ENCODE results near the gene TTPAL. TPM values are rescaled to one million over a fixed set of nuclear protein-coding genes. Genes with fewer than 3 reads are reported as not detected.

The TTPAL gene
- total RNA-seq, 2 experiments from 2014 or later: 5.6 to 18.8 TPM

DNA sequence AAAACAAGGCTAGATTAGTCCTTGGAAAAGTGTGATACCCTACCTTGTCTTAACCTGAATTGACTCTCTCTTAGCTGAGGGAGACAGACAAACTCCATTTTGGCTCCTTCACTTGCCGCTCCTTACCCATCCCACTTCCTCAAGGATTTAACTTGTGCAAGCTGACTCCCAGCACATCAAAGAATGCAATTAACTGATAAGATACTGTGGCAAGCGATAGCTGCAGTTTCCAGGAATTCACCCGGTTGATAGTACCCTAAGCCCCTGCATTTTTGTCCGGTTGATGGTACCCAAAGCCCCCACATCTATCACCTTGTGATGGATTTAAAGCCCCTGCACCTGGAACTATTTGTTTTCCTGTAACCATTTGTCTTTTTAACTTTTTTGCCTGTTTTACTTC is 48.1 kb downstream of the TTPAL start:
- H3K4me2 ChIP-seq (ENCODE audit: low read length): no peak overlapping the region
- H2AFZ ChIP-seq (ENCODE audit: low read length): no peak overlapping the region; the same call in 1 of the 2 replicates
- H3K79me2 ChIP-seq (ENCODE audit: insufficient read depth, low read depth, low read length): peaks cover 31% of the 10 kb centered on the region
- H3K4me3 ChIP-seq (ENCODE audit: low read depth, low read length, poor library complexity, severe bottlenecking): no peak overlapping the region
- DNase-seq (ENCODE audit: low spot score): no peak
- ChIA-PET POLR2A (interaction anchor here (1.0 to 1.2 kb wide), 2 partner anchors 70 to 86 kb away, joined by 3 read pairs; no protein-coding TSS in a partner anchor), CTCF (ENCODE audit: unreplicated experiment) (interaction anchor here (0.6 kb wide), 1 partner anchor 123 kb away, joined by 3 read pairs; no protein-coding TSS in a partner anchor)
- no peak overlapping the region for H3K27ac ChIP-seq (ENCODE audit: low read depth, low read length, poor library complexity, severe bottlenecking)
- intact Hi-C loops (cut with micrococcal nuclease; ENCODE audit: unreplicated experiment): loop anchor here (5.0 kb wide), 1 partner anchor 46 kb away; the partner anchor contains the start of gene TTPAL
- H4K20me1 ChIP-seq (ENCODE audit: insufficient read depth, low read length): peaks cover 4% of the 10 kb centered on the region; the same call in 1 of the 2 replicates
- peaks cover 29% of the 10 kb centered on the region for H3K4me1 ChIP-seq (ENCODE audit: insufficient read depth, low read length, poor library complexity, severe bottlenecking)
- peaks cover 11% of the 10 kb centered on the region; the same call in 1 of the 2 replicates for H3K36me3 ChIP-seq (ENCODE audit: insufficient read depth, low read length)
- no TSS peak for BruUV-seq (replicated peaks)
- no peaks in the 10 kb centered on the region for H3K9me2 ChIP-seq (ENCODE audit: insufficient read depth, low read length)
- TF ChIP-seq, protein P1, sequence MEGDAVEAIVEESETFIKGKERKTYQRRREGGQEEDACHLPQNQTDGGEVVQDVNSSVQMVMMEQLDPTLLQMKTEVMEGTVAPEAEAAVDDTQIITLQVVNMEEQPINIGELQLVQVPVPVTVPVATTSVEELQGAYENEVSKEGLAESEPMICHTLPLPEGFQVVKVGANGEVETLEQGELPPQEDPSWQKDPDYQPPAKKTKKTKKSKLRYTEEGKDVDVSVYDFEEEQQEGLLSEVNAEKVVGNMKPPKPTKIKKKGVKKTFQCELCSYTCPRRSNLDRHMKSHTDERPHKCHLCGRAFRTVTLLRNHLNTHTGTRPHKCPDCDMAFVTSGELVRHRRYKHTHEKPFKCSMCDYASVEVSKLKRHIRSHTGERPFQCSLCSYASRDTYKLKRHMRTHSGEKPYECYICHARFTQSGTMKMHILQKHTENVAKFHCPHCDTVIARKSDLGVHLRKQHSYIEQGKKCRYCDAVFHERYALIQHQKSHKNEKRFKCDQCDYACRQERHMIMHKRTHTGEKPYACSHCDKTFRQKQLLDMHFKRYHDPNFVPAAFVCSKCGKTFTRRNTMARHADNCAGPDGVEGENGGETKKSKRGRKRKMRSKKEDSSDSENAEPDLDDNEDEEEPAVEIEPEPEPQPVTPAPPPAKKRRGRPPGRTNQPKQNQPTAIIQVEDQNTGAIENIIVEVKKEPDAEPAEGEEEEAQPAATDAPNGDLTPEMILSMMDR (conservative IDR thresholded peaks at IDR 0.05; ENCODE audit: low read length): no peak
- TF ChIP-seq EZH2phosphoT487 (IDR thresholded peaks at IDR 0.05; ENCODE audit: borderline replicate concordance, low read depth, low read length): no peak
- no peaks in the 10 kb centered on the region for H3K9me3 ChIP-seq (ENCODE audit: low read length)

DNA sequence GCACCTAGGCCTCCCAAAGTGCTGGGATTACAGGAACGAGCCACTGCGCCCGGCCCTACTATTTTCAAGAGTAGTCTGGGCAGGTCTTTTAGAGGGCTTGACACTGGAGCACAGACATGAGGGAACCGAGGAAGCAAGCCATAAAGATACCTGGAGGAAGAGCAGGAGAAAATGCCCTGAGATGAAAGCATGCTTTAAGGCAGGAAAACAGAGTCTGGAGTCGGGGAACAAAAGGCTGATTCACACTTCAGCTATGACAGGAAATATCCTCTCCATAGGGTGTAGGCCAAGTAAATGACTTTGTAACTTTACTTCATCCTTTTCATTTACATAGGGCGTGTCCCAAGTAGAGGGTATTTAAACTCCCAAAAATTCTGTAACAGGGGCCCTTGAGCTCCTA is 50.5 kb downstream of the TTPAL start:
- ChIA-PET CTCF (ENCODE audit: unreplicated experiment) (no interaction called here), POLR2A (interaction anchor here (0.7 kb wide), 1 partner anchor 126 kb away, joined by 3 read pairs; no protein-coding TSS in a partner anchor)
- Histone ChIP-seq H3K4me1 (ENCODE audit: insufficient read depth, low read length, poor library complexity, severe bottlenecking) (peaks cover 13% of the 10 kb centered on the region), H2AFZ (ENCODE audit: low read length) (no peak overlapping the region), H3K4me2 (ENCODE audit: low read length) (no peak overlapping the region), H3K9me3 (ENCODE audit: low read length) (no peaks in the 10 kb centered on the region), H3K79me2 (ENCODE audit: insufficient read depth, low read depth, low read length) (peaks cover 7% of the 10 kb centered on the region), H3K4me3 (ENCODE audit: low read depth, low read length, poor library complexity, severe bottlenecking) (no peak overlapping the region), H3K9me2 (ENCODE audit: insufficient read depth, low read length) (no peaks in the 10 kb centered on the region), H3K36me3 (ENCODE audit: insufficient read depth, low read length) (no peaks in the 10 kb centered on the region; the same call in 1 of the 2 replicates), H3K27ac (ENCODE audit: low read depth, low read length, poor library complexity, severe bottlenecking) (no peak overlapping the region), H4K20me1 (ENCODE audit: insufficient read depth, low read length) (peaks cover under 1% of the 10 kb centered on the region; the same call in 1 of the 2 replicates)
- no peak for TF ChIP-seq EZH2phosphoT487 (IDR thresholded peaks at IDR 0.05; ENCODE audit: borderline replicate concordance, low read depth, low read length)
- TF ChIP-seq, protein P1 (conservative IDR thresholded peaks at IDR 0.05; ENCODE audit: low read length): no peak
- intact Hi-C loops (cut with micrococcal nuclease; ENCODE audit: unreplicated experiment): no loop called here
- no peak for DNase-seq (ENCODE audit: low spot score)
- BruUV-seq (replicated peaks): no TSS peak

DNA sequence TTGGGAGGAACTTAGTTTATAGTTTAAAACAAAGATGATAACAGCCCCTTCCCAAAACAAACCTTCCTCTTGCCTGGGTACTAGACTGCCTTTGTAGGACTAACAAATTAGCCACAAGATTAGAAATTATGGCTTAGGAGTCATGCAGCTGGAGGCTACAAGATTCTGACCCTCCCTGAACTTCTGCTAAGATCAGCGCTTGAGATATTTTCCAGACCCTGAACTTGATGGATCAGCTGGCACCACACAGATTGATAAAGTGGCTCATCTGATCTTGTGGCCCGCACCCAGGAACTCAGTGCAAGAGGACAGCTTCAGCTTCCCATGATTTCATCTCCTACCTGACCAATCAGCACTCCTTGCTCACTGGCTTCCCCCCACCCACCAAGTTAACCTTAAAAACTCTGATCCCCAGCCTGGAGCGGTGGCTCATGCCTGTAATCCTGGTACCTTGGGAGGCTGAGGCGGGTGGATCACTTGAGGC is 52.1 kb downstream of the TTPAL start:
- no peak for DNase-seq (ENCODE audit: low spot score)
- intact Hi-C loops (cut with micrococcal nuclease; ENCODE audit: unreplicated experiment): no loop called here
- CTCF ChIA-PET (ENCODE audit: unreplicated experiment): no interaction called here
- H3K36me3 ChIP-seq (ENCODE audit: insufficient read depth, low read length): no peaks in the 10 kb centered on the region
- H4K20me1 ChIP-seq (ENCODE audit: insufficient read depth, low read length): no peaks in the 10 kb centered on the region
- no peaks in the 10 kb centered on the region for H3K9me3 ChIP-seq (ENCODE audit: low read length)
- H3K27ac ChIP-seq (ENCODE audit: low read depth, low read length, poor library complexity, severe bottlenecking): no peak overlapping the region
- H2AFZ ChIP-seq (ENCODE audit: low read length): no peak overlapping the region
- H3K4me2 ChIP-seq (ENCODE audit: low read length): no peak overlapping the region
- H3K9me2 ChIP-seq (ENCODE audit: insufficient read depth, low read length): no peaks in the 10 kb centered on the region
- H3K4me1 ChIP-seq (ENCODE audit: insufficient read depth, low read length, poor library complexity, severe bottlenecking): peaks cover 19% of the 10 kb centered on the region
- POLR2A ChIA-PET: no interaction called here
- no peak for TF ChIP-seq EZH2phosphoT487 (IDR thresholded peaks at IDR 0.05; ENCODE audit: borderline replicate concordance, low read depth, low read length)
- TF ChIP-seq, protein P1 (conservative IDR thresholded peaks at IDR 0.05; ENCODE audit: low read length): no peak
- no peaks in the 10 kb centered on the region for H3K79me2 ChIP-seq (ENCODE audit: insufficient read depth, low read depth, low read length)
- H3K4me3 ChIP-seq (ENCODE audit: low read depth, low read length, poor library complexity, severe bottlenecking): no peak overlapping the region
- no TSS peak for BruUV-seq (replicated peaks)
